ENCODE results near the gene TBPL1. TPM values are rescaled to one million over a fixed set of nuclear protein-coding genes. Genes with fewer than 3 reads are reported as not detected.
A peak's percentile ranks its signal among the peaks of the same experiment; 100 is the strongest.

The TBPL1 gene
- total RNA-seq, 2 donors from 2014 or later, result 0.99 to 10.9 TPM

GRCh38 chr6:134029495-134030455 is 76.8 kb downstream of the TBPL1 start:
- WGBS, 2 donors, result 60 to 64% methylated on average over 6 of the region's 6 CpGs
- Histone ChIP-seq H3K4me3 (no peak overlapping the region), H3K36me3 (replicated peaks in 1 of 2; ENCODE audit: insufficient read depth in 1 of 2, low read depth in 2 of 2) (no peaks in the 10 kb centered on the region), H3K4me1 (peaks cover 5% of the 10 kb centered on the region), H3K27me3 (no peaks in the 10 kb centered on the region), H3K27ac (no peak overlapping the region), H3K9me3 (no peaks in the 10 kb centered on the region)
- DNase-seq (no peak), ATAC-seq (no peak)
- intact Hi-C loops (cut with DNase I), result no loop called here
- TF ChIP-seq POLR2A (IDR thresholded peaks at IDR 0.05), result no peak
- TF ChIP-seq CTCF (IDR thresholded peaks at IDR 0.05), result no peak

- H3K4me3 ChIP-seq, result no peak overlapping the region
- WGBS, 2 donors, result 63 to 68% methylated on average over 2 of the region's 2 CpGs
- H3K4me1 ChIP-seq, result peaks cover 10% of the 10 kb centered on the region
- DNase-seq (no peak), ATAC-seq (no peak)
- H3K27me3 ChIP-seq, result no peaks in the 10 kb centered on the region
- no peaks in the 10 kb centered on the region for H3K36me3 ChIP-seq (replicated peaks in 1 of 2; ENCODE audit: insufficient read depth in 1 of 2, low read depth in 2 of 2)
- intact Hi-C loops (cut with DNase I), result no loop called here
- TF ChIP-seq CTCF (IDR thresholded peaks at IDR 0.05) (no peak), POLR2A (IDR thresholded peaks at IDR 0.05) (no peak)
- no peak overlapping the region for H3K27ac ChIP-seq
- H3K9me3 ChIP-seq, result no peaks in the 10 kb centered on the region
Observed at GRCh38 chr6:134031696-134032255, 78.8 kb downstream of the TBPL1 start.

- TF ChIP-seq CTCF (IDR thresholded peaks at IDR 0.05) (no peak), POLR2A (IDR thresholded peaks at IDR 0.05) (no peak)
- Histone ChIP-seq H3K9me3 (no peaks in the 10 kb centered on the region), H3K36me3 (replicated peaks in 1 of 2; ENCODE audit: insufficient read depth in 1 of 2, low read depth in 2 of 2) (no peaks in the 10 kb centered on the region), H3K27ac (peak overlapping the region in 3 of 4 donors; percentile 58 to 75 (median 74)), H3K27me3 (no peaks in the 10 kb centered on the region), H3K4me1 (peaks cover 10% of the 10 kb centered on the region), H3K4me3 (no peak overlapping the region)
- intact Hi-C loops (cut with DNase I), result no loop called here
- 54 to 67% methylated on average over 1 of the region's 1 CpG for WGBS, 2 donors
- DNase-seq (no peak), ATAC-seq (no peak)
Observed at GRCh38 chr6:134034478-134034877, 81.5 kb downstream of the TBPL1 start.

GRCh38 chr6:134034961-134035822 is 82.2 kb downstream of the TBPL1 start:
- no peaks in the 10 kb centered on the region for H3K27me3 ChIP-seq
- H3K9me3 ChIP-seq, result no peaks in the 10 kb centered on the region
- peak overlapping the region in 3 of 4 donors; percentile 58 to 75 (median 74) for H3K27ac ChIP-seq
- DNase-seq, result no peak
- H3K4me3 ChIP-seq, result no peak overlapping the region
- peak; percentile 40 for ATAC-seq
- TF ChIP-seq CTCF (IDR thresholded peaks at IDR 0.05), result no peak
- TF ChIP-seq POLR2A (IDR thresholded peaks at IDR 0.05), result no peak
- H3K4me1 ChIP-seq, result peaks cover 10% of the 10 kb centered on the region
- intact Hi-C loops (cut with DNase I), result no loop called here
- H3K36me3 ChIP-seq (replicated peaks in 1 of 2; ENCODE audit: insufficient read depth in 1 of 2, low read depth in 2 of 2), result no peaks in the 10 kb centered on the region
- 71 to 78% methylated on average over 7 of the region's 7 CpGs for WGBS, 2 donors
